DND-41 (cell line): ENCODE measurements around the gene CTPS2.

Source experiments
- EZH2 ChIP-seq: IDR thresholded peaks from 3 replicates; pipeline ENCODE4 v1.6.1; 2012; ENCODE audit warnings: borderline replicate concordance, low read depth, mild to moderate bottlenecking, moderate library complexity, low read length, inconsistent platforms; ENCODE audit not compliant: severe bottlenecking
- TF ChIP-seq, protein P1 (sequence below): IDR thresholded peaks from 2 replicates; pipeline ENCODE4 v1.5.1; 2012; ENCODE audit warnings: borderline replicate concordance, low read length, moderate library complexity, mild to moderate bottlenecking; ENCODE audit not compliant: poor library complexity, severe bottlenecking; ENCODE audit errors: extremely low read depth

DNA sequence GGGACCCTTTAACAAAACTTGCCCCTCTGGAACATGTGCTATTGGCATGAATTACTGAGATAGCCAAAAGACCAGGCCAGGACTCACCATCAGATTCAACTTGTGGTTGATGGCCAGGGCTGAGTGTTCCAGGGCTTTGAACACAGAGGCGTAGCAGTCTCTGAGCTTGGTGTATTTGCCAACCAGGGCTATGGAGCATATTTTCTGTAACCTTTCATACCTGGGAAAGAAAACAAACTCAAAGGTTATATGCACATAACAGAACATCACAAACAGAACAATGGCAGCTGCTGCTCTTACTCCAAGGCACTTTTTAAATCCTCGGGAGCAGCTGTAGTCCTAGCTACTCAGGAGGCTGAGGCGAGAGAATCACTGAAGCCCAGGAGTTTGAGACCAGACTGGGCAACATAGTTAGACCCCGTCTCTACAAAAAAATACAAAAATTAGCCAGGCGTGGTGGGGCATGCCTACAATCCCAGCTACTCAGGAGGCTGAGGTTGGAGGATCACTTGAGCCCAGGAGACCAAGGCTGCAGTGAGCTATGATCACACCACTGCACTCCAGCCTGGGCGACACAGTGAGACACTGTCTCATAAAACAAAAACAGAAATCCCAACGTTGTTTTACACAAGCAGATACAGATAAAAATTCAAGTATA, 29.3 kb downstream of the CTPS2 start:
- TF ChIP-seq, protein P1, sequence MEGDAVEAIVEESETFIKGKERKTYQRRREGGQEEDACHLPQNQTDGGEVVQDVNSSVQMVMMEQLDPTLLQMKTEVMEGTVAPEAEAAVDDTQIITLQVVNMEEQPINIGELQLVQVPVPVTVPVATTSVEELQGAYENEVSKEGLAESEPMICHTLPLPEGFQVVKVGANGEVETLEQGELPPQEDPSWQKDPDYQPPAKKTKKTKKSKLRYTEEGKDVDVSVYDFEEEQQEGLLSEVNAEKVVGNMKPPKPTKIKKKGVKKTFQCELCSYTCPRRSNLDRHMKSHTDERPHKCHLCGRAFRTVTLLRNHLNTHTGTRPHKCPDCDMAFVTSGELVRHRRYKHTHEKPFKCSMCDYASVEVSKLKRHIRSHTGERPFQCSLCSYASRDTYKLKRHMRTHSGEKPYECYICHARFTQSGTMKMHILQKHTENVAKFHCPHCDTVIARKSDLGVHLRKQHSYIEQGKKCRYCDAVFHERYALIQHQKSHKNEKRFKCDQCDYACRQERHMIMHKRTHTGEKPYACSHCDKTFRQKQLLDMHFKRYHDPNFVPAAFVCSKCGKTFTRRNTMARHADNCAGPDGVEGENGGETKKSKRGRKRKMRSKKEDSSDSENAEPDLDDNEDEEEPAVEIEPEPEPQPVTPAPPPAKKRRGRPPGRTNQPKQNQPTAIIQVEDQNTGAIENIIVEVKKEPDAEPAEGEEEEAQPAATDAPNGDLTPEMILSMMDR = no peak
- TF ChIP-seq EZH2 = no peak
